HG02970 (cell line): ENCODE measurements around the gene HOXC13.

Experiments used
- ATAC-seq: cut with Tn5 transposase; IDR thresholded peaks from one replicate; pipeline ENCODE4 v1.9.1; 2021; ENCODE audit warnings: mild to moderate bottlenecking, moderate library complexity, moderate number of reproducible peaks; ENCODE audit not compliant: unreplicated experiment, low FRiP score

Gene HOXC13

DNA sequence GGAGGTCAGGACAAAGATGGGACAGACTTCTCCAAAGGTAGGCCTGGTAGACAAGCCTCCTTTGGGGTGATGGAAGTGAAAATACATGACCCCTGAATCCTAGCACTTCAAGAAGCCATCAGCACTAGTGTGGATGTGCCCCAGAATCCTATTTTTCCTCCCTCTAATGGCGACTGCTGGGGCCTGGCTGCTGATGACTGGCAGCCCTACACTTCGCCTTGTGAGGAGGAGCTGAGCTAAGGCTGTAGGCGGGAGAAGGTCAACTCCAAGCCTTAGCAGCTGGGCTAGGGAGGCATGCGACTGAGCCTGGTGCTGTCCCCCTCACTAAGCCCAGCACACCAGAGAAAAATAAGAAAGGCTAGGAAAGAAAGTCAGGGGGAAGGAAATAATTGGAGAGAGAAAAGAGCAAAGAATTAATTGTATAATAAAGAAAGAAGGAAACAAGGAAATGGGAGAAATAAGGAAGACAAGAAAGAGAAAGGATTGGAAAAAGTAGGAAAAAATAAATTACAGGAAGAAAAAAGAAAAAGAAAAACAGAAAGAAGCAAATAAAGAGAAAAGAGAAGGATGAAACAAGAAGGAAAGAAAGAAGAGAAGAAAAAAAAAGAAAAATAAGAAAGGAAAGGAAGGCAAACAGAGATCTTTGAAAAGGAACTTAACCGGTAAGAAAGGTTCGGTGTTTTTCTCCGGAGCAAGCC lies 41.6 kb downstream of the HOXC13 start:
- no peak for ATAC-seq

DNA sequence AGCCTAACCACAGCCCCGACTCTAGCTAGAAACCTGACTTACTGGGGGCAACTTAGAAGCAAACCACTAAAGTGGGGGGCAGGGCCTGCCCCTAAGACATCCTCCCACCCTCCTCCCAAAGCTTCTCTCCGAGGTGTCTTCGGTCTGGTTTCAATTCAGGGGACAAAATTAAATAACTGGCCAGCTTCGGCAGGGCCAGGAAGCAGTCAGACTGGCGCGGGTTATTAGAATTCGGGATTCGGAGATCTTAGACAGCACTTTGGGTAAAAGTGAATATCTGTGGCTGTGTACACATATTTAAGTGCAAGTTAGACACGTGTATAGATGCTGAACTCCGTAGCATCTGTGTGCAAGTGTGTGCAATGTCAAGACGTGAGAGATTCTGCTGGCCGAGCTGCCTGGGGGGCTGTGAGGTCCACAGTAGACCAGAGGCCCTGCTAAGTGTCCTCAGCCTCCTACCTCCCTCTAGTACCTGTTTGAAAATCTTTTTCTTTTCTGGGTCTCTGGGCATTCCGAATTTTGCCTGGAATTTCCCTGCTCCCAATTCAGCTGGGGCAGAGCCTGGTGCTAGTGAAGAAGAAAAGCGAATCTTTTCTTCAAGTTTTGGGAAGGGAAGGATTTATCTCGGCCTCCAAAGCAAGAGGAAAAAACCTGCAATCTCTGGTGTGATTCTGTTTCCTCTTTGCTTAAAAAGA lies 42.3 kb downstream of the HOXC13 start:
- ATAC-seq: no peak

DNA sequence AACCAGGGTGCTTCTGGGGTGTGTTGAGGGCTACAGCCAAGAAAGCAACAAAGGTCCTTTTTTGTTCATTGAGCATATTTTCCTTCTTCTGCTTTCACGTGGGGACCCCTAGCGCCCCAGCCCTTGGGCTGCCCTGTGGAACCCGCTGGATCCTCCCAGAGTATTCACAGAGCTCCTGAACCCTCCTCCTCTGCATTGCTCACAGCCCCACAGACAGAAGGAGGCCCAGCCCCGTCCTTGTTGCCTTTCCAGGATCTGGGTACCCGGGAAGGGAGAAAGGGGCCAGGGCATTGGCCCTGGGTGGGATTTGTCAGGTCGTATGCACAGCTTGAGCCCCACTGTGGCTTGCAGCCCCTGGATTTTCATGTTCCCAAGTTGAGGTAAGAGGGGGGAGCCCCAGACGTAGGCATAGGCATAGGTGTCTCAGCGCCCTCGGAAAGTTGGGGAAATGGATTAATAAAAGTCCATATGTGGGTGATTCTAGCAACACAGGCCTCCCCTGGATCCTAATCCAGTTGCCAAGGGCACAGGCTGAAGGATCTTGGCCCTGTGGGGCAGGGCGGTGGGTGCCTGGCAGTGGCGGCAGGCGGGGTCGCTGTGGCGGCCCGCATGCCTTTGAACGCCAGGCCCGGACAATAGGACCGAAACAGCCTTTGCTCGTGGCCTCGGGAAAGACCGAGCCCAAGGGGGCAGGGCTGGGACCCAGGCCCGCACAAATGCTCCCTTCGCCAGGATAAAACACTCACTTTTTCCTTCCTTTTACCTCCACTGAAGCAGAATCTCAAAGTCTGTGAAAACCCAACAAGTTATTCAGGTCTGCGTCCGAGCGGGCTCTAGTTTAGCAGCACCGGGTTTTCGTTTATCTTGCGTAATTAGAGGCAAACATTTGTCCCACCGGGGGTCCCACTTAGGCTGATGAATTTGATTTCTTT lies 43.3 kb downstream of the HOXC13 start:
- no peak for ATAC-seq

DNA sequence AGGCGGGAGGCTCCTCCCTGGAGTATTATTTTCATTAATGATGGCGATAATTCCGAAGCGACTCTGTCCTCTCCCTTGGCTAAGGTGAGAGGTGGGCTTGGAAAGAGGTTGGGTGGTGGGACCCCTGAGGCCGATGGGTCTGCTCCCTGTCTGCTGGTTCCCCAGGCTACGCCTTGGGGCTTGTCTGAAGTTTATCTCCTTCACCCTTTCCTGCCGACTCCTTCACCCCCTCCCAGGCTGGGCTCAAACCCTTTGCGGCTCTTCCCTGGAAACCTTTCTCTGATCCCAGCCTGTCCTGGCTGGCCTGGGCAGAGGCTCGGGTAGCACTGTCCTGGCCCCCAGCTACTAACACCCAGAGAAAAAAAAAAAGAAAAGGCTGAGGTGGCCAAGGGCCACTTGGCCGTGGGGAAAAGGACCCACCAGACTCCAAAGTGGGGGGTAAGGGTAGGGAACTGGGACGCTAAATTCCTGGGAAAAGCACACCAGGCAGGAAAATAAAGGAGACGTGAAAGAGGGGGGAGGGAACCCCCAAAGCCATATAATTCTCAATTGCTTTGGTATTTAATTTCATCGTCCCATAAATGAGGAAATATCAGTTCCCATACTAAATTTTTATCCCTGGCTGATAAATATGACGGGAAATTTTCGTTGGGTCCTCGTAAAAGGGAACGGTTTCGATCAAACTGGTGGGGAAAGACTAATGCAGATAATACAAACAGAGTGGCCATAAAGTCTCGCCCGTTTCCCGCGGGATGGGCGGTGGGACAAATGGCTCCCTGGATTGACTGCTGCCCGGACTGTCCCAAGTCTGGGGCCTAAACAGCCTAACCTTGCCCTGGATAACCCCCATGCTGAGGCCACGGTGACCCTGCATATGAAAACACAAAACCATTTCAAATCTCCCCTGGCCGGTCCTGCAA lies 44.3 kb downstream of the HOXC13 start:
- no peak for ATAC-seq

- no peak for ATAC-seq
Observed at GRCh38 chr12:53983568-53983949, 44.9 kb downstream of the HOXC13 start.

DNA sequence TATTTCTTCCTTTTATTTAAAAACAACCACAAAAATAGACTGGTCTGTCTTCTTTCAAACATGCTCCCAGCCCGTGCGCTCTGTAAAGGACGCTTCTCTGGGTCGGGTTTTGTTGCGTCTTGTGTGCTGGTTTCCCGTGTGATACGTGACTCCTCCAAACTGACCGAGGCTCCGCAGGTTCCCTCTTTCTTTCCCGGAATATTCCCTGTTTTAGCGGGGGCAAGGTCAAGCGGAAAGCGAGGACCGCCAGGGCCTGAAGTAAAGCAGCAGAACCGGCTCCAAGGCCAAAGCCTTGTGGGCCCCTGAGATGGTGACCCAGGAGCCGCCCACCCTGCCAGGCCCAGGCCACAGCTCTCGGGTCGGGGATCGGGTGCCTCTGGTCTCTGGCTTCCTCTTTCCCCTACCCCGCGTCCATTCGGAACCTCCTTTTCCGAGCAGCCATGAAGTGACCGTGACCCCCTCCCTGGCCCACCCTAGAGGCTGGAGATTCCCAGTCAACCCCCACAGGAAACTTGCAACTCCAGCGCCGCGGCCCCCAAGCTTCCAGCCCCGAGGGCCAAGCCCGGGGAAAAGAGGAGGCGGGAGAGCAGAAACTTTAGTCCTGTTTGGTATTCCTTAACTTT lies 45.4 kb downstream of the HOXC13 start:
- ATAC-seq: no peak

DNA sequence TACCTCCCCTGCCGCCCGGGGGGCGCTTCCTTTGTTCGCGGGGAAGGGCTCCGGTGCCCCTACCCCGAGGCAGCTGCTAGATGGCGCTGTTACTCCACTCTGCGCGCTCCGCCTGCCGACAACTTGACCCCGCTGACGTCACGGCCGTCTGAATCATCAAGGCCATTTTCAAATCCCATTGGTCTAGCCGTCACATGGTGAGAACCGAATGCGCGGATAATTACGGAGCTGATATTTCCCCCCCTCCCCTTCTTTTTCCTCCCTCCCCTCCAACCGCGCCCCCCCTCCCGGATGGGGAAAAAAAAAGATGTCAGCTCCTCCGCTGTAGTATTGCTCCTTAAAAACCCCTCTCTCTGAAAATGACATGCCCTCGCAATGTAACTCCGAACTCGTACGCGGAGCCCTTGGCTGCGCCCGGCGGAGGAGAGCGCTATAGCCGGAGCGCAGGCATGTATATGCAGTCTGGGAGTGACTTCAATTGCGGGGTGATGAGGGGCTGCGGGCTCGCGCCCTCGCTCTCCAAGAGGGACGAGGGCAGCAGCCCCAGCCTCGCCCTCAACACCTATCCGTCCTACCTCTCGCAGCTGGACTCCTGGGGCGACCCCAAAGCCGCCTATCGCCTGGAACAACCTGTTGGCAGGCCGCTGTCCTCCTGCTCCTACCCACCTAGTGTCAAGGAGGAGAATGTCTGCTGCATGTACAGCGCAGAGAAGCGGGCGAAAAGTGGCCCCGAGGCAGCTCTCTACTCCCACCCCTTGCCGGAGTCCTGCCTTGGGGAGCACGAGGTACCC lies 46.5 kb downstream of the HOXC13 start, which contains the start of gene HOXC10:
HOXC10 (plus strand) TSS at position 246 of the 791 bp plus-strand sequence; CDS start at position 360, 114 bp downstream.
- ATAC-seq: no peak

- ATAC-seq: no peak
Observed at GRCh38 chr12:53985692-53985993, 47.0 kb downstream of the HOXC13 start.

DNA sequence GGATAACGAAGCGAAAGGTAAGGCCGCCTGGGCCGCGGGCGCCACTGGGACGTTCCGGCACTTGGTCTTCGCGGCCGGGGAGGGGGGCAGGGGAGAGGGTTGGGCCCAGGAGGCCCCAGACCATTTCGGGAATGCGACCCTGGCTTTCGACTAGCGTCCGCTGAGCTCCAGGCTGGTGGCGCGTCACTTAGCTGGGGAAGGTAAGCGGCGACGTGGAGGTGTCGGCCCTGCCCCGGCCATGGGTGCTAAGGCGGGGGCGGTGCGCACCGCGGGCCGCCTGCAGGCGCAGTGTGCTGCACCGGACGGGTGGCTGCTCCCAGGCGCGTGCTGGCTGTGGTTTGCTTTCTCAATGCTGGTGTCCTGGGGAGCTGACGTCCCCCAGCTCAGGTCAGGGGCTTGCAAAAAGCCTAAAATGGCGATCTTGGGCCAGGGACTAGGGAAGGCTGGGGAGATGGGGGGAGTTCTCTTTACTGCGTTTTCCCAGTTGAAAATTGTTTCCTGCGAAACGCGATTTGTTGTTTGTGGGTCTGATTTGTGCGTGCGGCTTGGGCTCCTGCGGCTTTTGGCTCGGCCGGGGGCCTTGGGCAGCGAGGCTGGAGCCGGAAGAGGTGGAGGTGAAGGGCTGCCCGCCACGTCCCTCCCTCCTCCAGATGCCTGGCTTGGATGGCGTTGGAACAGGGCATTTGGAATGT lies 47.5 kb downstream of the HOXC13 start:
- no peak for ATAC-seq

DNA sequence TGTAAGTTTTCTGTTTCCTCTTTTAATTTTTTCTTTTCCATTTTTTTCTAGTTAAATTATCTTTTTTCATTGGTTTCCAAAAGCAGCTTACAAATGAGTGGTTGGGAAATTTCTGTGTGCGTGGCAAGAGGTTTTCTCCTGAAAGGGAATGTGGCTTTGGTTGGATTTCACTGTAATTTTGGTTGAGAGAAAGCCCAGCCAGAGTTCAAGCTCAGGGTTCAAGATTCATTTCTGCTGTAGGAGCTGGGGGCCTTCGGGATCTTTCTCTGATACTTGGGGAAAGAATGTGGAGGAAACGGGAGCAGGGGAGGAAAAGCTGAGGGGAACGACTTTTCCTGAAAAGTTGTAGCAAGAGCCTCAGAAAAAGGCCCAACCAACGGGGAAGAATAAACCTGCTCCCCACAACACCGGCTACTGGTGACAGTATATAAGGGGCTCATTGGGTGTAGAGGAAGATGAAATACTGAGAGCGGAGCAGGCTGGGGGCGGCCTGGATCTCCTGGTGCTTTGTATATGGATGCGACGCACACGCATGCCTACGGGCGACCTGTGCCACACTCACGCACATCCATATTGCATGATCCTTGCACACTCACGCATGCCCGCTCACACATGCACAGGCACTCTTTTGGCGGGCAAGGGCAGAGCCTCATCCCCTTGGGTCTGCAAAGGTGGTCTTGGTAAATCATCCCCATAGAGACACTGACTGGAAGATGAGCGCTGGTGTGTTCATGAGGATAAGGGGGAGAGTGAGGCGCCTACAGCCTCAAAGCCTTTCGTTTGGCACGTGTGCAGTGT lies 48.3 kb downstream of the HOXC13 start:
- ATAC-seq: no peak

DNA sequence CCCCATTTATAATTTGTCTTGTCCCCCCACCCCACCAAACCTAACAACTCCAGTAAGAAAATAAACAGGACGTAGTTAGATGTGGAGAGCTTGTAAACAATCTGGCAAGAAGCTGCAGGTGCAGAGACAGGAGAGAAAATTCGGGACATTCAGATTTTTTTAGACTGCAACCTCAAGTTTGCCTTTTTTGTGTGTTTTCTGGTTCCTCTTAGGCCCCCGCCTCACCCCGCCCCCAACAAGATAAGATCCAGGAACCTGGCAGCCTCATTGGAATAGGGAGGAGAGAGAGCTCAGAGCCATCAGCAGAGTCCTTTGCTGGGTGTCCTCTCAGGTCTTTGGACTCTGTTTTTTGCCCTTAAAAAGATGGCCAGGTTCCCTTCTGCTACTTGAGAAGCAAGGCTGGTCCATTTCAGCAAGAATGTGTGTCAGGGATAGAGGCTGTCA lies 49.2 kb downstream of the HOXC13 start:
- no peak for ATAC-seq

DNA sequence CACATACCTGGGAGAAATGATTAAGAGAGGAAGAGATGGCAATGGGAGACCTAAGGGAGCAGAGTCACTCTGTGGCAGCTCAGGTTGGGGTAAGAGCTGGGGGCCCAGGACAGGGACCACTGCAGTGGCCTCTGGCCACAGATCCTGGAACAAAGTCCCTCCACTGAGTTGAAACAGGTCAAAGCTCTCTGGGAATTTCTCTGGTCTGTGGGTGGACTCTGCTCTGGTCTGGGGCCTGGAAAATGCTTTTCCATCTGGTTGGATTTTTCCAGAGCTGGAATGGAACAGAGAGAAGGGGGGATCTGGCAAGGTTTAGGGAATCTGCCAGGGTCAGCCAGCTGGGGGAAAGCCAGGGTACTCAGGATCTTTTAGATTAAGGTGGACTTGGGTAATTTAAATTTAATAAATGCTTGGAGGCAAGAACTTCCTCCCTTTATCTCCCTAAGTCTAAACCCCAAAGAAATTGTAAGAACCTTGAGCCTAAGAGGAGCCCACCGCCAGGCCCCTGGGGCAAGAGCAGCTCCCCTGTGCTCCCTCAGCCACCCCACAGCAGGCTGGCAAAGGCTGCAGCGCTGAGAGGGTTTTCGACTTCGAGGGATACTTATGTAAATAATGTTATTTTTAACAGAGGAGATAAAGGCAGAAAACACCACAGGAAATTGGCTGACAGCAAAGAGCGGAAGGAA lies 50.1 kb downstream of the HOXC13 start:
- no peak for ATAC-seq

GRCh38 chr12:53989227-53990113 lies 50.8 kb downstream of the HOXC13 start:
- ATAC-seq: no peak

DNA sequence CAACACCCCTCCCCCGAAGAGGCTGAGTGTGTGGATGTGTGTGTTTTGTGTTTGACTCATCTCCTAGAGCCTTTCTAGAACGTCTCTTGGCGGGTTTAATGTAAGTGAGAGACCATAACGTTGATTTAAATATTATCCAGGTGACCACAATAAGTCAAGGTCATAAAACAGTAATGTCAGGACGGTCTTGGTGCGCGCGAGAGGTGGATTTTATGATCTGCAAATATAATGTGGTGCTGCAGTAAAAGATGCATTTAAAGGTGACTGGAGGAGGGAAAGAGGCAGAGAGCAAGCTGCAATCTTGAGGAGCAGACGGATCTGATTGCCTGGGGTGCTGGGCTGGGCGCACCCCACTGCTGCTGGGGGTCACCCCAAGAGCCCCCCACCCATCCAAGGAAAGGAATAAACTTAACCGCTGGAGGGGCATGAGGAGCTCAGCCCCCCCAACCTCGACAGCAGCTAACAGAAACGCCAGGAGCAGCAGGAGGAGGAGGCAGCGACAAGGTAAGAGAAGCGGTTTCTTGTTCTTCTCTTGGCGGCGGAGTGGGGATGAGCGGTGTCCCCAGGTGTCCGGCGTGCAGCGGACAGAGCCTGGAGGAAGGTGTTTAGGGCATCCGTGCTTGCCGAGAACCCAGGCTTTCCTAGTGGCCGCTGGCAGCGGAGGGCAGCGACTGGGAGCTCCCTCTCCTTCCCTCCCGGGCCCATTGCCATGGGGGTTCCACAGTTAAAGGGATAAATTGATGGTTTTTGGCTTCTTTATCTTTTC lies 51.9 kb downstream of the HOXC13 start:
- no peak for ATAC-seq

GRCh38 chr12:53991077-53991460 lies 52.4 kb downstream of the HOXC13 start:
- no peak for ATAC-seq
